HepG2 (cell line): ENCODE measurements around the gene BMERB1. TPM values are rescaled to one million over a fixed set of nuclear protein-coding genes. Genes with fewer than 3 reads are reported as not detected.

Experiments used
- ATAC-seq: fragments of 200-7000 bp; cut with Tn5 transposase; 3 replicates; pipeline ENCODE4 v1.9.1; 2020; ENCODE audit warnings: mild to moderate bottlenecking, moderate library complexity
- BruUV-seq: library from RNA; stranded (reverse); fragments of 400-500 nt; replicated peaks from 2 replicates; lab custom pipeline; 2021; lab: Mats Ljungman, UMichigan
- CTCF ChIA-PET: fragments of 300-600 bp; formaldehyde crosslinking; extraction: SDS; loops from one replicate; lab custom pipeline; 2021; ENCODE audit warnings: low total read pairs, inconsistent platforms, low intra/inter-chr PET ratio; lab: Yijun Ruan, JAX
- POLR2A ChIA-PET: fragments of 350-600 bp; sonication (Branson Sonifier 250); formaldehyde crosslinking; loops from one replicate; lab custom pipeline; 2020; ENCODE audit warnings: antibody characterized with exemption, inconsistent platforms; lab: Yijun Ruan, JAX
- DNase-seq: peaks from one replicate; pipeline ENCODE4 v3.0.0-alpha.2; 2015; ENCODE audit warnings: low spot score
- FAIRE-seq: peaks from 3 replicates; lab custom pipeline; 2011; peaks lifted over from hg19 to GRCh38; lab: Jason Lieb, UNC
- H2AFZ ChIP-seq: one replicate; pipeline ENCODE4 v1.6.1; 2011; ENCODE audit warnings: low read length, inconsistent platforms
- H3K27ac ChIP-seq: fragments of 300-600 bp; 3 replicates; pipeline ENCODE4 v1.8.0; 2011; ENCODE audit warnings: mixed run types, mild to moderate bottlenecking, mixed read lengths, low read length, inconsistent platforms; ENCODE audit not compliant: insufficient read depth; ENCODE audit errors: extremely low read length
- H3K27me3 ChIP-seq, 2 experiments: fragments of 200-600 bp in 1 of 2; 2 replicates in 1 of 2; 3 replicates in 1 of 2; pipeline versions ENCODE4 v1.6.0 to v1.8.0; 2011; ENCODE audit warnings: low read length in 2 of 2, mild to moderate bottlenecking in 2 of 2, moderate library complexity in 2 of 2, inconsistent platforms in 1 of 2; ENCODE audit not compliant: insufficient read depth in 2 of 2, control insufficient read depth in 1 of 2
- H3K36me3 ChIP-seq, 2 experiments: fragments of 200-600 bp in 1 of 2; replicated peaks in 1 of 2; 2 replicates in 1 of 2; 3 replicates in 1 of 2; pipeline versions ENCODE4 v1.5.1 to v1.8.0; 2011; ENCODE audit warnings: low read length in 2 of 2, inconsistent platforms in 1 of 2; ENCODE audit not compliant: insufficient read depth in 2 of 2, control insufficient read depth in 1 of 2
- H3K4me1 ChIP-seq: 2 replicates; pipeline ENCODE4 v1.5.1; 2012; ENCODE audit warnings: low read length, inconsistent platforms; ENCODE audit not compliant: insufficient read depth
- H3K4me2 ChIP-seq: 2 replicates; pipeline ENCODE4 v1.6.0; 2011; ENCODE audit warnings: low read depth, low read length, inconsistent platforms
- H3K4me3 ChIP-seq, 3 experiments: fragments of 200-600 bp in 1 of 3; sonication (generic), shearing (Covaris generic) in 1 of 3; replicated peaks in 1 of 3; 2 replicates each; pipeline ENCODE4 v1.5.1; 2011 to 2016; ENCODE audit warnings: low read length in 3 of 3, inconsistent platforms in 2 of 3, low read depth in 2 of 3, mild to moderate bottlenecking in 2 of 3, control low read depth in 1 of 3, mixed read lengths in 1 of 3; ENCODE audit not compliant: insufficient read depth in 1 of 3
- H3K79me2 ChIP-seq: one replicate; pipeline ENCODE4 v1.6.1; 2011; ENCODE audit warnings: low read length, inconsistent platforms; ENCODE audit not compliant: insufficient read depth
- H3K9ac ChIP-seq: 2 replicates; pipeline ENCODE4 v1.6.0; 2011; ENCODE audit warnings: mild to moderate bottlenecking, low read depth, low read length, inconsistent platforms; ENCODE audit not compliant: insufficient read depth
- H3K9me3 ChIP-seq: 2 replicates; pipeline ENCODE4 v1.5.1; 2012; ENCODE audit warnings: mild to moderate bottlenecking, low read length
- H4K20me1 ChIP-seq: 2 replicates; pipeline ENCODE4 v1.6.0; 2011; ENCODE audit warnings: inconsistent platforms, mild to moderate bottlenecking, low read length, moderate library complexity; ENCODE audit not compliant: insufficient read depth
- ARNTL ChIP-seq: sonication (generic); formaldehyde crosslinking; IDR thresholded peaks from 2 replicates; pipeline ENCODE4 v1.4.0; 2020; ENCODE audit warnings: mild to moderate bottlenecking, missing genetic modification reagents
- DNMT1 ChIP-seq: sonication (generic); formaldehyde crosslinking; IDR thresholded peaks from 2 replicates; pipeline ENCODE4 v1.5.1; 2020; ENCODE audit warnings: mild to moderate bottlenecking, missing genetic modification reagents
- ELK4 ChIP-seq: sonication (generic); formaldehyde crosslinking; IDR thresholded peaks from 2 replicates; pipeline ENCODE4 v1.9.0; 2021; ENCODE audit warnings: missing genetic modification reagents, borderline replicate concordance
- KLF16 ChIP-seq, 2 experiments: sonication (generic) in 1 of 2; formaldehyde crosslinking in 1 of 2; IDR thresholded peaks; 2 replicates each; pipeline versions ENCODE4 v1.6.1 to v1.8.0; 2016 to 2023; ENCODE audit warnings: missing genetic modification reagents in 2 of 2, missing compliant biosample characterization in 1 of 2
- MNT ChIP-seq: fragments of 450-650 bp; IDR thresholded peaks from 2 replicates; pipeline ENCODE4 v1.6.1; 2016
- PATZ1 ChIP-seq: sonication (generic); formaldehyde crosslinking; IDR thresholded peaks from 2 replicates; pipeline ENCODE4 v1.4.0; 2020; ENCODE audit warnings: missing genetic modification reagents
- PLRG1 ChIP-seq: fragments of 450-650 bp; conservative IDR thresholded peaks from 2 replicates; pipeline ENCODE4 v1.6.1; 2016
- SNAPC4 ChIP-seq: sonication (generic); formaldehyde crosslinking; IDR thresholded peaks from 2 replicates; pipeline ENCODE4 v1.4.0; 2020; ENCODE audit warnings: mild to moderate bottlenecking, missing genetic modification reagents
- TBP ChIP-seq: sonication (generic); formaldehyde crosslinking; IDR thresholded peaks from 2 replicates; pipeline ENCODE4 v1.5.0; 2020; ENCODE audit warnings: missing genetic modification reagents
- ZBTB14 ChIP-seq: sonication (generic); formaldehyde crosslinking; IDR thresholded peaks from 2 replicates; pipeline ENCODE4 v1.4.0; 2020; ENCODE audit warnings: missing genetic modification reagents
- ZNF101 ChIP-seq: sonication (generic); formaldehyde crosslinking; IDR thresholded peaks from 2 replicates; pipeline ENCODE4 v1.4.0; 2020; ENCODE audit warnings: mild to moderate bottlenecking, low read depth, missing genetic modification reagents, borderline replicate concordance
- ZNF441 ChIP-seq: sonication (generic); formaldehyde crosslinking; IDR thresholded peaks from 2 replicates; pipeline ENCODE4 v1.7.0; 2021; ENCODE audit warnings: missing genetic modification reagents, borderline replicate concordance
- ZNF451 ChIP-seq: sonication (generic); formaldehyde crosslinking; IDR thresholded peaks from 2 replicates; pipeline ENCODE4 v1.5.0; 2020; ENCODE audit warnings: mild to moderate bottlenecking, missing genetic modification reagents
- ZNF570 ChIP-seq: sonication (generic); formaldehyde crosslinking; IDR thresholded peaks from 2 replicates; pipeline ENCODE4 v1.4.0; 2020; ENCODE audit warnings: mild to moderate bottlenecking, missing genetic modification reagents, borderline replicate concordance
- WGBS: methylation state at CpG from one replicate; pipeline ENCODE4 v1.1.6; 2017; ENCODE audit warnings: low lambda C conversion rate; 5-methylcytosine and 5-hydroxymethylcytosine counted together
- in situ Hi-C: cut with HindIII; loops from 2 replicates; pipeline ENCODE4 v1.10.0; 2017; ENCODE audit warnings: low pct_unique_long_range_greater_than_20kb; ENCODE audit not compliant: extremely low pct_ligation_motif_present
- intact Hi-C: fragments of 100-400 bp; cut with micrococcal nuclease; formaldehyde crosslinking; loops from one replicate; pipeline ENCODE4 v1.10.0; 2022; ENCODE audit not compliant: unreplicated experiment
- polyA plus RNA-seq, 8 experiments: library from polyadenylated mRNA; depleted of rRNA in 3 of 8; stranded (reverse) in 7 of 8; unstranded in 1 of 8; fragments of >200 nt; fragmentation: Illumina TruSeq in 4 of 8; extraction: Trizol in 4 of 8; gene quantifications; 2 replicates each; pipeline versions ENCODE4 v1.2.1 to v1.2.3, GENCODE V29; 2011 to 2016; ENCODE audit warnings: low read depth in 4 of 8, missing spikeins in 1 of 8, mixed read lengths in 1 of 8; ENCODE audit not compliant: insufficient read depth in 1 of 8
- total RNA-seq, 5 experiments: library from RNA; depleted of rRNA; stranded (reverse); fragments of >200 nt; fragmentation: Illumina TruSeq; extraction: Trizol; gene quantifications; 2 replicates each; pipeline ENCODE4 v1.2.3, GENCODE V29; 2016; ENCODE audit warnings: low read depth in 1 of 5

The BMERB1 gene
- total and polyA plus RNA-seq, 2 of the 13 experiments (the other 11 are each of a cell fraction or from before 2014, with no cell fraction given), result 1.4 TPM

GRCh38 chr16:15495898-15496297 is 61.5 kb downstream of the BMERB1 start:
- Histone ChIP-seq H3K4me3 (no peak overlapping the region), H4K20me1 (no peaks in the 10 kb centered on the region), H3K27me3 (no peaks in the 10 kb centered on the region), H3K9me3 (no peaks in the 10 kb centered on the region), H3K27ac (no peak overlapping the region), H3K36me3 (no peaks in the 10 kb centered on the region), H3K4me1 (no peaks in the 10 kb centered on the region), H3K9ac (no peak overlapping the region), H3K79me2 (no peaks in the 10 kb centered on the region), H3K4me2 (no peak overlapping the region), H2AFZ (no peak overlapping the region)
- POLR2A ChIA-PET, result no interaction called here
- intact Hi-C loops, result no loop called here
- CTCF ChIA-PET, result no interaction called here
- BruUV-seq, result no TSS peak
- FAIRE-seq, result peak; percentile 52
- in situ Hi-C loops, result no loop called here
- DNase-seq, result no peak
- 85% methylated on average over 2 of the region's 2 CpGs for WGBS
- no peak for ATAC-seq
- TF ChIP-seq ZNF451 (CRISPR knock-in tag), result no peak
- TF ChIP-seq ZNF570 (CRISPR knock-in tag), result no peak
- no peak for TF ChIP-seq ZBTB14 (CRISPR knock-in tag)
- no peak for TF ChIP-seq ZNF101 (CRISPR knock-in tag)
- TF ChIP-seq PATZ1 (CRISPR knock-in tag), result no peak
- no peak for TF ChIP-seq ARNTL (CRISPR knock-in tag)
- TF ChIP-seq MNT, result peak; percentile 34
- TF ChIP-seq ELK4 (CRISPR knock-in tag), result no peak
- TF ChIP-seq PLRG1, result peak; percentile 94; the same call in 1 of the 2 replicates
- TF ChIP-seq DNMT1 (CRISPR knock-in tag), result no peak
- TF ChIP-seq ZNF441, result no peak
- TF ChIP-seq KLF16 (CRISPR knock-in tag; IDR thresholded peaks at IDR 0.05), result no peak
- no peak for TF ChIP-seq TBP (CRISPR knock-in tag)
- no peak for TF ChIP-seq SNAPC4 (CRISPR knock-in tag)
